Measurements from ENCODE around the gene ETF1.
A peak's percentile ranks its signal among the peaks of the same experiment; 100 is the strongest.

The ETF1 gene

GRCh38 chr5:138528744-138529469, 14.1 kb downstream of the ETF1 start:
- DNase-seq (ENCODE audit: low read depth) = no peak

- DNase-seq (ENCODE audit: low read depth) = peak; percentile 88
Measured at GRCh38 chr5:138528208-138528607, 14.8 kb downstream of the ETF1 start.

- peak; percentile 27 for DNase-seq (ENCODE audit: low read depth)
Measured at GRCh38 chr5:138527170-138527569, 15.9 kb downstream of the ETF1 start.

GRCh38 chr5:138523406-138523805, 19.6 kb downstream of the ETF1 start:
- DNase-seq (ENCODE audit: low read depth) = no peak

- no peak for DNase-seq (ENCODE audit: low read depth)
Measured at GRCh38 chr5:138520971-138521370, 22.1 kb downstream of the ETF1 start.

GRCh38 chr5:138517437-138517836, 25.6 kb downstream of the ETF1 start:
- DNase-seq (ENCODE audit: low read depth) = no peak

- no peak for DNase-seq (ENCODE audit: low read depth)
Measured at GRCh38 chr5:138515556-138516245, 27.3 kb downstream of the ETF1 start.

GRCh38 chr5:138514021-138514420, 29.0 kb downstream of the ETF1 start:
- no peak for DNase-seq (ENCODE audit: low read depth)

- peak; percentile 32 for DNase-seq (ENCODE audit: low read depth)
Measured at GRCh38 chr5:138508958-138509357, 34.1 kb downstream of the ETF1 start.

GRCh38 chr5:138507485-138507884, 35.6 kb downstream of the ETF1 start:
- DNase-seq (ENCODE audit: low read depth) = peak; percentile 98

- no peak for DNase-seq (ENCODE audit: low read depth)
Measured at GRCh38 chr5:138506370-138507306, 36.4 kb downstream of the ETF1 start.

GRCh38 chr5:138504799-138505198, 38.2 kb downstream of the ETF1 start:
- no peak for DNase-seq (ENCODE audit: low read depth)

- DNase-seq (ENCODE audit: low read depth) = peak; percentile 62
Measured at GRCh38 chr5:138503487-138504270, 39.4 kb downstream of the ETF1 start.

- DNase-seq (ENCODE audit: low read depth) = no peak
Measured at GRCh38 chr5:138502521-138502920, 40.5 kb downstream of the ETF1 start.

GRCh38 chr5:138502121-138502520, 40.9 kb downstream of the ETF1 start:
- no peak for DNase-seq (ENCODE audit: low read depth)

GRCh38 chr5:138498376-138498775, 44.7 kb downstream of the ETF1 start:
- DNase-seq (ENCODE audit: low read depth) = no peak

GRCh38 chr5:138495351-138495750, 47.7 kb downstream of the ETF1 start:
- no peak for DNase-seq (ENCODE audit: low read depth)

- DNase-seq (ENCODE audit: low read depth) = no peak
Measured at GRCh38 chr5:138492560-138493045, 50.4 kb downstream of the ETF1 start.

- peak; percentile 89 for DNase-seq (ENCODE audit: low read depth)
Measured at GRCh38 chr5:138491669-138492559, 51.1 kb downstream of the ETF1 start.

- DNase-seq (ENCODE audit: low read depth) = no peak
Measured at GRCh38 chr5:138491284-138491648, 51.8 kb downstream of the ETF1 start.

All from amniotic epithelial cell (primary cell).